GM04504 (cell line): ENCODE measurements around the gene ZNF276.

Source experiments
- DNase-seq: peaks from one replicate; pipeline ENCODE4 v3.0.0-alpha.2; 2012; ENCODE audit warnings: low read depth

The ZNF276 gene

DNA sequence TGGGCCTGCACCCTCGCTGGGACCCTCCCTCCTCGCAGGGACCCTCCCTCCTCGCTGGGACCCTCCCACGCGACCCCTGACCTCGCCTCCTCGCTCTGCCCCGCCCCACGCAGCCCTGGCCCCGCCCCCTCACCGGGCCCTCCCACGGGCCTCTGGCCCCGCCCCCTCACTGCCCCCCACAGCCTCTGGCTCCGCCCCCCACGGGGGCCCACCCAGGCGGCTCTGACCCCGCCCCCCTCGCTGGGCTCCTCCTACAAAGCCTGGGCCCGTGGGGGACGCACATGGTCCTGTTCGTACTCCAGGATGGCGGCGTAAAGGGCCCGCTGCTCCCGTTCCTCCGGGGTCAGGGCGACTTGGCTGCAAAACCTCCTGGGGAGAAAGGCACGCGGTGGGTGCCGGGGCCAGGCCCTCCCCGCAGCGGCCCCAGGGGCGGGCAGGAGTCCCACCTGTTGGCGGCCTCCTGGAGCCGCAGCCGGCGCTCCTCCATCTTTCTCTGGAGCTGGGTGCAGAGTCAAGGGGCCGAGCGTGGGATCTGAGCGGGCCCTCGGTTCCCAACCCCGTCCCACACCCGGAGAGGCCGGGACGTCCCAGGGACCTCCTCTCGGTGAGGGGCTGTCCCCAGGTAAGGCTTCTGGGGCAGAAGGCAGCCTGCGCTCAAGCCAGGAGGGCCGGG, 9.6 kb upstream of the ZNF276 start:
- DNase-seq, result no peak

DNA sequence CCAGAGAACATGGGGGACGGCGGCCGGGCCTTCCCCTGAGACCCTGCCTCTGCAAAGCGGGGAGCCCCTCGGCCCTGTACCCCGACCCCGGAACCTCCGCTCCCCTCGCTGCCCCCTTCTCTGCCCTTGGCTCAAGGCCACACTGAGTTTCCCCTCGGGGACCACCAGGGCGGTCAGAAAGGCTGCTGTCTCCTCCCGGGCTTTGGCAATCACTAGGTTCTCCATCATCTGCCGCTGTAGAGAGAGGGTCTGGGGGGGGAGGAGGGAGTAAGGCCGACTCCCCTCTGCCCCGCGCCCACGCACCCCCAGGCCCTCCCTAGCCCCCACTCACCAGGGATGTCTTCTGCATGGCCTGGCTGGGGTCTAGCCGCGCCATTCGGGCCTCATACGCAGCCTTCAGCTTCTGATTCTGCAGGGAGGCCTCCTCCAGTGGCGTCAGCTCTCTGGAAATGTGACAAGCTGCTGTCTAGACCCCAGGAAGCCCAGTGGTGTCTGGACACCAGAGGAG, 9.0 kb upstream of the ZNF276 start:
- no peak for DNase-seq

DNA sequence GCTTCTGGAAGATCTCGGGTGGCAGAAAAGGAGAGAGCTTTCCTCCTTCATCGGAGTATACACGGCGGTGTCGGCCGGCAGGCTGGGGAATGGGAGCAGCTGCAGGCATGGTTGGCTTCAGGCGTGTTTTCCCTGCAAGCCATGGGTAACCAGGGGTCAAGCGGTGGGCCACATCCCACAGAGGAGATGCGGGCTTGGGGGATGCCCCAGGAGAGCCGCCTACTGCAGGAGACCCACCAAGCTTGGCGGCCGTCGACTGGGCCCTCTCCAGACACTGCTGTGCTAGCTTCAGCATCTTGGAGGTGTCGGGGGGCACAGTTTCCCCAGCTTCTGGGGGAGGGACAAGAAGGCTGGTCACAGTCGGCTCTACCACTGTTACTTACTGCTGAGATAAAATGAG, 4.8 kb upstream of the ZNF276 start:
- no peak for DNase-seq

DNA sequence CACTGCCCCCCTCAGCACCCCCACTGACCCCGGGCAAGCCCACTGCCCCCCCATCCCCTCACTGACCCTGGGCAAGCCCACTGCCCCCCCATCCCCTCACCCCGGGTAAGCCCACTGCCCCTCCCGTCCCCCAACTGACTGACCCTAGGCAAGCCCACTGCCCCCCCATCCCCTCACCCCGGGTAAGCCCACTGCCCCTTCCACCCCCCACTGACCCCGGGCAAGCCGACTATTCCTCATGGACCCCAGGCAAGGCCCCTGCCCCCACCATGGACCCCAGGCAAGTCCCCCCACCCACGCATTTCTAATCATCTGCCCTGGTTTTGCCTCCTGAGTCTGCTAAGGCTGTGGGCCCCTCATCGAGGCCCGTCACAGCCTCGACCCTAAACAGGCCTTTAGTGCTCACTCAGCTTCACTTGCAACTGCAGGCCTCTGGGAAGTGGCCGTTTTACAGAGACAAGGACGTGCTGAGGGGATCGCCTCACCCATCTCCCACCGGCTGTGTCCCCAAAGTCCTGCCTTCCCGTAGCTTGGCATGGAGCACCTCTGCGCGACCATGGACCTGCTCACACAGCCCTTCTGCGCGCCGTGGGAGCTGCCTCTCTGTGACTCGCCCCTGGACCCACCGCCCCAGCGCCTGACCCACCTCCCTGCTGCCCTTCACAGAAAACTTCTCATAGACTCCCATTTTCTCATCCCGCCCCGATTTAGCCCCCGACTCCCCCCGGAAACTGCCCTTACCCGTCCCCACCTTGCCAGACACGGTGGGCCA, 4.2 kb upstream of the ZNF276 start:
- DNase-seq, result no peak

DNA sequence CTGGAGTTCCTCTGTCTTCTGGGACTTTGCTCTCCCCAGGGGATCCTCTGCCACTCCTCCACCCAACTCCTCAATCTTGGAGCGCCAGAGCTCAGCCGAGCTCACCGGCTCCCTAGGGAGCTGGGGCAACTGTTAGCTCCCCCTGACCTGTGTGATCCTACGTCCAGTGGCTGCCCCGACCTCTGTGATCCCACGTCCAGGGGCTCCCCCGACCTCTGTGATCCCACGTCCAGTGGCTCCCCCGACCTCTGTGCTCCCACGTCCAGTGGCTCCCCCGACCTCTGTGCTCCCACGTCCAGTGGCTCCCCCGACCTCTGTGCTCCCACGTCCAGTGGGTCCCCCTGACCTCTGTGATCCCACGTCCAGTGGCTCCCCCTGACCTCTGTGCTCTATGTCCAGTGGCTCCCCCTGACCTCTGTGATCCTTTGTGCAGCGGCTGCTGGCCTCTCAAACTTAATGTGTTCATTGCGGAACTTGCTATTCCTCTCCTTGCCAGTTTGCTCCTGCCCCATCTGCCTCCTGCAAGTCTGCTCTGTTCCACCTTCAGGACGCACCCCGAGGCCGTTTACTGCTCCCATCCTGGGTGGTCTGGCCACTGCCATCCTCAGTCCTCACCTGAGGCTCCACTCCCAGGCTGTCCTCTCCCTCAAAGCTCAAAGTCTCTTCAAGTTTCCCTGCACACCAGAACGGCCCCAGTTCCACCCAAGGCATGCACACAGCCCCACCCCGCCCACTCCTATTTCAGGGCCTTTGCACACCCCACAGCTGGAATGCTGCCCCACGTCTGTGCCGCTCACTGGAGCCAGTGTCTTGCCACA, 3.4 kb upstream of the ZNF276 start:
- no peak for DNase-seq

DNA sequence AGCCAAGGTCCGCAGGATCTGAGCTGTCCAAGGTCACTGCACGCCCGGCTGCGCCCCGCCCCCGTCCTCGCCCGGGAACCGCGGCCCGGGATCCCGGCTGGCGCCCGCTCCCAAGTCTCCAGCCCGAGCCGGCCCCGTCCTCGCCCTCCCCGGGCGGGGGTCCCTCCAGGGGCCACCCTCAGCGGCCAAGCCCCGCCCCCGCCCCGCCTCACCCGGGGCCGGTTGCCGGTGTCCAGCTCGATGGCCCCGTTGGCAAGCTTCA, 855 bp upstream of the ZNF276 start:
- no peak for DNase-seq

DNA sequence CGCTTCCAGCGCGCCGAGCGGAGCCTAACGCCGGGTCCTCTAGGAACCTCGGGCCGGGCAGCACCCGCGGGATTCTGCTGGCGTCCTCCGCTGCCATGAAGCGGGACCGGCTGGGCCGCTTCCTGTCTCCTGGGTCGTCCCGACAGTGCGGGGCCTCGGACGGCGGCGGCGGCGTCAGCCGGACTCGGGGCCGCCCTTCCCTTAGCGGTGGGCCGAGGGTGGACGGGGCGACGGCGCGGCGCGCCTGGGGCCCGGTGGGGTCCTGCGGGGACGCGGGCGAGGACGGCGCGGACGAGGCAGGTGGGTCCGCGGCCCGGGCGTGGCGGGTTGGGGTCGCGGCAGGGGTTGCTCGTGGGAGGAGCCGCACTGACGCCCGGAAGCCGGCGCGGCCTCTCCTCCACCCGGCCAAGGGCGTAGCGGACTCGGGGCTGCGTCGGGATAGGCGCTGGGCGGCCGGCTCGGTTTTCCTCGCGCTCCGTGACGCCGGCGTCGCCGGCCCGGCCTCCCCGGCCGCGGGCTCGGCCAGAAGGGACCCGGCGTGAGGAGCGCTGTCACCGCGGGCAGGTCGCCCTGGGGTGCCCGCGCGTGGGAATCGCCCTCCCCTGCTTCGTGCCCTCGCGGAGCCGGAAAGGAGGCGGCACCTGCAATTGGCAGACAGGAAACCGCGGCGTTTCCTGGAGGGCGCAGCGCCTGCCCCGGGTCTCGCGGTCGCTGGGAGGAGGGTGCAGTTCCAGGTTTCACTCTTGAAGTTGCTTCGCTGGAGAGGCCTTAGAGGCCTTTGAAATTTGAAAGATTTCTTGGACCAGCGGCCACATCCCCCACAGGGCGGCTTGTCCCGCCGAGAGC, 432 bp downstream of the ZNF276 start:
- no peak for DNase-seq

DNA sequence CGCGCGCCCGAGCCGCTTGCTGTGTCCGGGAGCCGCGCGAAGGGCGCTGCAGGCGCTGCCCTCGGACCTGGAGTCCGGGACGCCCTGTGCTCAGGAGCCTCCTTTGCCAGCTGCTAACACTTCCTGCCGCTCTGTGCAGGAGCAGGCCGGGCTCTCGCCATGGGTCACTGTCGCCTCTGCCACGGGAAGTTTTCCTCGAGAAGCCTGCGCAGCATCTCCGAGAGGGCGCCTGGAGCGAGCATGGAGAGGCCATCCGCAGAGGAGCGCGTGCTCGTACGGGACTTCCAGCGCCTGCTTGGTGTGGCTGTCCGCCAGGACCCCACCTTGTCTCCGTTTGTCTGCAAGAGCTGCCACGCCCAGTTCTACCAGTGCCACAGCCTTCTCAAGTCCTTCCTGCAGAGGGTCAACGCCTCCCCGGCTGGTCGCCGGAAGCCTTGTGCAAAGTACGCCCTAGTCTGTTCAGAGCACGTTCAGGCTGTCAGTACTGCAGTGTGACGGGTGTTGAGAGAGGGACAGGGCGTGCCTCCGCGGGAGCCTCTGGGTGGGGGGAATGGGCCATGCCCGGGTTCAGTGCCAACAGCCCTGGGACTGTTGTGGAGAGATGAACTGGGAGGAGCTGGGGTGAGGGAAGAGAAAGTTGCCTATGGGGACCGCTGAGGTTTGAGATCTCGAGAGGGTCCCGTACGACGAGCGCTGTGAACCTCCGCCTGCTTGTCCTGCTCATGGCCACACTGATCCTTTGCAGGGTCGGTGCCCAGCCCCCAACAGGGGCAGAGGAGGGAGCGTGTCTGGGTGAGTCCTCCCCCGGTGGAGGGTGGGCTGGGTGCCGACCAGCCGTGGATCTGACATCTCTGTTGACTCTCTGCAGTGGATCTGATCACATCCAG, 1.3 kb downstream of the ZNF276 start:
- DNase-seq, result no peak

DNA sequence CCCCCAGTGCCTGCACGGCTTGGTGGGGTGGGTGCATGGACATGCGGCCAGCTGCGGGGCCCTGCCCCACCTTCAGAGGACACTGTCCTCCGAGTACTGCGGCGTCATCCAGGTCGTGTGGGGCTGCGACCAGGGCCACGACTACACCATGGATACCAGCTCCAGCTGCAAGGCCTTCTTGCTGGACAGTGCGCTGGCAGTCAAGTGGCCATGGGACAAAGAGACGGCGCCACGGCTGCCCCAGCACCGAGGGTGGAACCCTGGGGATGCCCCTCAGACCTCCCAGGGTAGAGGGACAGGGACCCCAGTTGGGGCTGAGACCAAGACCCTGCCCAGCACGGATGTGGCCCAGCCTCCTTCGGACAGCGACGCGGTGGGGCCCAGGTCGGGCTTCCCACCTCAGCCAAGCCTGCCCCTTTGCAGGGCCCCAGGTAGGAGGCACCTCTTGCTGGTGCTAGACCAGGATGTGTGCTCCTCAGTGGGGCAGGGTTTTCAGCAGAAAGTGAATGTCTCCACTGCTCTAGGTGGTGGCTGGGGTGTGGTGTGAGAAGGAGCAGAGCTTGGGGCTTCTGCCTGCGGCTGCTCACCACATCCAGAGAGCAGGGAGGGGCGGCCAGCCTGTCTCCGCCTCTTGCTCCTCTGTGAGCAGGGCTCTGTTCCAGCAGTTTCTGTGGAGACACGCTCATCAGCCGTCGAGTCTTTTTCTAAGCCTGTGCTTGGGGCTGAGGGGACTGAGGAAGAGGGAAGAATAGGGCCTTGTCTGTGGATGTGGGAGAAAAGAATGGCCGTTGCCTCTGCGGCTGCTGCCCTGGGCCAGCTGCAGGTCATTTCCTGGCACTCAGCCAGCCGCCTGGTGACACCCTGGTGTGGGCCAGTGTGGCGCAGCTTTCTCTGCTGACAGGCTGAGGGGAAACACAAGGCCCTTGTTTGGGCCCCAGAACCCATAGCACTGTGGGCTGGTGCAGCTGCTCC, 2.2 kb downstream of the ZNF276 start:
- DNase-seq, result no peak

DNA sequence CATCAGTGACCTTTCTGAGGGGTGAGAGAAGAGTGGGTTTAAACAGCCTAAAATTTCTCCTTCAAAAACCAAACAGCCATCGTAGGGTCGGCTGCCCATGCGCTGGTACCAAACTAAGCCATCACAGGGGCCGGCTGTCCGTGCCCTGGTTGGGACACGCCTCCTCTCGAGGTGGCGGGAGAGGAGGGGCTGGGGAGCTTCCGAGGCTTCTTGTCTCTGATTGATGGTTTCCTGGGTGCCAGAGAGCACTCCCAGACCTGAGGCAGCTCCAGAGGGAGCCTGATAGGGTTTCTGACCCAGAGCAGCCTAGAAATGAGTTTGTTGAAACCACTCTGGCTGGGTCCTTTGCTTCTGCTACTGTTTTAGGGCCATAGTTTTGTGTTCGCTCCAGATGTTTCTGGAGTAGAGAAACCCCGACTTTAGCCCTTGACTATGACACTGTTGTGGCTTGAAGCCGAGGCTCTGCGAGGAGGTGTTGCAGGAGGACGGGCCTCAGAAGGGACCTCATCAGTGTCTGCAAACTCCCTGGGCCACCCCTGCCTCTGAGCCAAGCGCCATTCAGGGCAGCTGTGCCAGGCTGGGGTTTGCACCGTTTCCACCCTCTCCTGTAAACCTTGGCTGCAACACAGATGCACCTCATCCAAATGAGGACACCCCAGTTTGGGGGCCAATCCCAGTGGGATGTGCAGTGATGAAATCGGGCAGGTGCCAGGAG, 6.2 kb downstream of the ZNF276 start:
- DNase-seq, result no peak

DNA sequence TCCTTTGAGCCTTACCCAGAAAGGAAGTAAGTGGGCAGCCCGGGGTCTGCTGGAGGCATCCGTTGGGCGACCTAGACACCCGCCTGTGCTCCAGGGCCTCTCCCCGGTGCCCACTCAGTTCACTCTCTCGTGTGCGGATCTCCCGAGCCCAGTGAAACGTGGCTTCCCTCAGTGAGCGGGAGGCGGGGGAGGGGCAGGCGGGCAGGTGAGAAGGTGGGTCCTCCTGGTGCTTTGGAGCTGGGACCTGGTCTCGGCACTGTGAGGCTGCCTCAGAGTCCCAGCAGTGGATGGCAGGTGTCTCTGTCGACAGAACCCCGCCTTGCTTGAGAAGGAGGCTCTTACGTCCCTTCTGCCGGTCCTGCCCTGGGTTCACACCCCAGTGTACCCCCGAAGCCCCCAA, 8.0 kb downstream of the ZNF276 start:
- no peak for DNase-seq

DNA sequence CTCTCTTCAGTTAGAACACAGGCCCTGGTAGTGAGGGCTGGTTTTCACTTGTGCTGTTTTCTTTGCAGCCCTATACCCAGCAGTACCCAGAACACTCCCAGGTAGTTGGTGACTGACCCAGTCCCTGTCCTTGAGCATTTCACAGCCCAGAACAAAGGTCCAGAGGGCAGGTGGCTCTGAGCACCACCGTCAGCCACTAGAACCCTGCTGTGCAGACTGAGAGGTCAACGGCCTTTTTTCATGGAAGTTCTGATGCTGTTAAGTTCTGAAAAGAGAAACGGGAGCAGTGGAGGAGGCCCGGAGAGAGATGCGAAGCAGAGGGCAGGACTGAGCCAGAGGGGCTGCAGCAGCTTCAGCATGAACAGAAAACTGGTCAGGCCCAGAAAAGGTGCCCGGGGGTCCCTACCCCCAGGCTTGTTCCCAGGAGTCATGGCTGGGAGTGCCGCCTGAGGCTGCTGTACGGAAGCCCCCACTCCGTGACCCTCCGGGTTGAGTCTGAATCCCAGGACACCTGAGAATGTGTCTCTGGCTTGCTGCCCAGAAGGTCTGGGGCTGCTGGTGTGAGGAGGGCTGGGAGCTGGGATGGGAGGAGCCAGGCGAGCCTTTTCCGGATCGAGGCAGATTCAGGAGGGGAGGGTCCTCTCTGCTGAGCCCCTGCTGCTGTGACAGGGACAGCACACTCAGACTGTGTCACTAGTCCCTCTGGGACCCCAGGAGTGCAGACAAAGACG, 8.7 kb downstream of the ZNF276 start:
- no peak for DNase-seq

DNA sequence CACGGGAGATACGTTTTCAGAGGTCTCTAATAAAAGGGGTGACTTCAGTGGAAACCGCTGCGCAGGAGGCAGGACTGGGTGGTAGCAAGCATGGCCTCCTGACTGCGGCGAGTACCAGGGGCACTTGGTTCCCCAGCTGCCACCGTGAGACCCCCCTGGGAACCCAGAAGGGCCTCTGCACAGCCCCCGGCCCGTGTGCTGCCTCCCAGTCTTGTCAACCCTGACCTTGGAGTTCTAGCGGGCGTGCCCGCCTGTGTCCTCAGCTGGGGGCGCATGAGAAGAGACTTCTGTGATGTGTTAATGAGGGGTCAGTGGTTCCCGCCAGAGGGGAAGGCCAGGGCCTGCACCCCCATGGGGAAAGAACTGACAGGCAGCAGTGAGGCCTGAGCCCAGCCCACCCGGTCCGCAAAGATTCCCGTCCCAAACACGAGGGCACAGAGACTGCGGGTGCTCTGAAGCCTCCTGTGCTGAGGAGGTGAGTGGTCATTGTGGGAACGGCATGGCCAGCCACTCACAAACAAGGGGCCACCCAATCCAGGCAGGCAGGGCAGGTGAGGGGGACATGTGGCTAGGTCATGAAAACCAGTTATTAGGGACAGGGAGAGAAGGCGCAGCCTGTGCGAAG, 9.4 kb downstream of the ZNF276 start:
- DNase-seq, result no peak

DNA sequence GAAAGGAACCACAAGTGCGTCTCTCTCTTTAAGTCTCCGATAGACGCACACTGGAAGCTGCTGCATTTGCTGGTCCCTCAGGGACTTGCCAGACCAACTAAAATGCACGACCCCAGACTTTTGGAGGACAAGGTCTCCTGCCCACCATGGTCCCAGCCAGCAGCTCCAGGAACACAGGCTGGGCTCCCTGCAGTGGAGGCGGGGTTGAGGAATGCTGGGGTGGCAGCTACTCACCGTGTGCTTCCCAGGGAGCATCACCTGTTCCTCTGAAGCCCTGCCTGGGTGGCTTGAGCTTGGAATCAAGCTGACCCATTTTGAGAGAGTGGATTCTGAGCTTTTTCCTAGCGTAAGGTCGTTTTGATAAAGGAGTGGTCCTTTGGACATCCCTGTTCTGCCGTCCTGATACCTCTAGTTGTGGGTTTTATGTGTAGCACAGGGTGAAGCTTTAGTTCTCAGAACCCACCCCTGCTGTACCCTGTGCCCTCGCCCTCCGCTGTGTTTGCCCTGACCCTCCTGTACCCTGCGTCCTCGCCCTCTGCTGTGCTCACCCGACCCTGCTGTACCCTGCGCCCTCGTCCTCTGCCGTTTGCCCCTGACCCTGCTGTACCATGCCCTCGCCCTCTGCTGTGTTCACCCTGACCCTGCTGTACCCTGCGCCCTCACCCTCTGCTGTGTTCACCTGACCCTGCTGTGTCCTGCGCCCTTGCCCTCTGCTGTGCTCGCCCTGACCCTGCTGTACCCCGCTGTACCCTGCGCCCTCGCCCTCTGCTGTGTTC, 11.0 kb downstream of the ZNF276 start:
- no peak for DNase-seq

DNA sequence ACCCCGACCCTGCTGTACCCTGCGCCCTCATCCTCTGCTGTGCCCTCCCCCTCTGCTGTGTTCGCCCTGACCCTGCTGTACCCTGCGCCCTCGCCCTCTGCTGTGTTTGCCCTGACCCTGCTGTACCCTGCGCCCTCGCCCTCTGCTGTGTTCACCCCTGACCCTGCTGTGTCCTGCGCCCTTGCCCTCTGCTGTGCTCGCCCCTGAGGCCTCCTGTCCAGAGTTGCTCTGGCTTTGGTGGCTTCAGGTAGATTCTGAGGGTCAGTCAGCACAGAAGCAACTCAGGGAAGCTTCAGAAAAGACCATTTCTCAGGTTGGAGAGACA, 11.5 kb downstream of the ZNF276 start:
- no peak for DNase-seq

DNA sequence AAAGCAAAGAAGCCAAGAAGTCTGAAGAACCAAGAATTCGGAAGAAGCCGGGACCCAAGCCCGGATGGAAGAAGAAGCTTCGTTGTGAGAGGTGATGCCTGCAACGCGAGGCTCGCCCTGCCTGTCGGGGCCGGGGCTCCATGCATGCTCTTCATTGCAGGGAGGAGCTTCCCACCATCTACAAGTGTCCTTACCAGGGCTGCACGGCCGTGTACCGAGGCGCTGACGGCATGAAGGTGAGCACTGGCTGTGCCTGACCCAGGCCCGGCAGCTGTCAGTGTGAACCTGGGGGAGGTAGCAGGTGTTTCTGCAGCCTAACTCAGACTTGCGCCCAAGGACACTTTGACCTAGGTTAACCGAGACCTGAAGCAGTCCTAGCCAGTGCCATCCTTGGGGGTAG, 12.0 kb downstream of the ZNF276 start:
- no peak for DNase-seq

DNA sequence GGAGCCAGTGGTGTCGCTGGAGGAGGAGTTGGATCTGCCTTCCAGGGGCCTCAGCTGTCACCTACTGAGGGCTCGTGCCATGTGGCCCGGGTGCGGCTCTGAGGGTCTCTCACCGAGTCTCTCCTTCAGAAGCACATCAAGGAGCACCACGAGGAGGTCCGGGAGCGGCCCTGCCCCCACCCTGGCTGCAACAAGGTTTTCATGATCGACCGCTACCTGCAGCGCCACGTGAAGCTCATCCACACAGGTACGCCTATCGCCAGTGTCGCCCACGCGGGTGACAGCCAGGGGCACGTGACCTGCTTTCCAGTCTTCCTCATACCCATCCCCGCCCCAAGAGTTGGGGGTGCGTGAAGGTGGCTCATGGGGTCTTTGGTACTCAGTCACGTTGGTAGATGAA, 12.5 kb downstream of the ZNF276 start:
- no peak for DNase-seq
